HS-5 (cell line): ENCODE results near the gene PVRIG.
"Not testable (repeated sequence)": the region's sequence is repeated elsewhere in the genome, so short reads cannot be mapped to it uniquely, and the experiment has no call there.

Source experiments
- DNase-seq: peaks from one replicate; pipeline ENCODE4 v3.0.0-alpha.2; 2012; ENCODE audit warnings: low read depth

PVRIG gene

DNA sequence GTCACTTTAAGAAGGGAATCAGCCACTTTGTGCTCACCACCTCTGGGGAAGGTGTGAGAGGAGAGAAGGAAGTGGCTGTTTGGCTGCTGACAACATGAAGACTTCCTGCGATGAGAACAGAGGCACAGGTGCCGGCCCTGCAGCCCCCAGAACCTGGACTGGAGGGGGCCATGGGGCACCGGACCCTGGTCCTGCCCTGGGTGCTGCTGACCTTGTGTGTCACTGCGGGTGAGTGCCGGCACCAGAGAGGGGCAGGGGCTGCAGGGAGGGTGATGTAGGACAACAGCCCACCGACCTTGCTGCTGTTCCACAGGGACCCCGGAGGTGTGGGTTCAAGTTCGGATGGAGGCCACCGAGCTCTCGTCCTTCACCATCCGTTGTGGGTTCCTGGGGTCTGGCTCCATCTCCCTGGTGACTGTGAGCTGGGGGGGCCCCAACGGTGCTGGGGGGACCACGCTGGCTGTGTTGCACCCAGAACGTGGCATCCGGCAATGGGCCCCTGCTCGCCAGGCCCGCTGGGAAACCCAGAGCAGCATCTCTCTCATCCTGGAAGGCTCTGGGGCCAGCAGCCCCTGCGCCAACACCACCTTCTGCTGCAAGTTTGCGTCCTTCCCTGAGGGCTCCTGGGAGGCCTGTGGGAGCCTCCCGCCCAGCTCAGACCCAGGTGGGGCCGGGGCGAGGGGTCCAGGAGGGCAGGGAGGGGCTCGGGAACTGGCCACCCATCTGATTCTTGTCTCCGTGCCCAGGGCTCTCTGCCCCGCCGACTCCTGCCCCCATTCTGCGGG, at the start of gene PVRIG:
Gene PVRIG, plus strand, starts transcription at position 149 of the 785 bp plus-strand sequence. Its CDS starts 22 bp downstream, at position 171.
- DNase-seq: not testable (repeated sequence)

DNA sequence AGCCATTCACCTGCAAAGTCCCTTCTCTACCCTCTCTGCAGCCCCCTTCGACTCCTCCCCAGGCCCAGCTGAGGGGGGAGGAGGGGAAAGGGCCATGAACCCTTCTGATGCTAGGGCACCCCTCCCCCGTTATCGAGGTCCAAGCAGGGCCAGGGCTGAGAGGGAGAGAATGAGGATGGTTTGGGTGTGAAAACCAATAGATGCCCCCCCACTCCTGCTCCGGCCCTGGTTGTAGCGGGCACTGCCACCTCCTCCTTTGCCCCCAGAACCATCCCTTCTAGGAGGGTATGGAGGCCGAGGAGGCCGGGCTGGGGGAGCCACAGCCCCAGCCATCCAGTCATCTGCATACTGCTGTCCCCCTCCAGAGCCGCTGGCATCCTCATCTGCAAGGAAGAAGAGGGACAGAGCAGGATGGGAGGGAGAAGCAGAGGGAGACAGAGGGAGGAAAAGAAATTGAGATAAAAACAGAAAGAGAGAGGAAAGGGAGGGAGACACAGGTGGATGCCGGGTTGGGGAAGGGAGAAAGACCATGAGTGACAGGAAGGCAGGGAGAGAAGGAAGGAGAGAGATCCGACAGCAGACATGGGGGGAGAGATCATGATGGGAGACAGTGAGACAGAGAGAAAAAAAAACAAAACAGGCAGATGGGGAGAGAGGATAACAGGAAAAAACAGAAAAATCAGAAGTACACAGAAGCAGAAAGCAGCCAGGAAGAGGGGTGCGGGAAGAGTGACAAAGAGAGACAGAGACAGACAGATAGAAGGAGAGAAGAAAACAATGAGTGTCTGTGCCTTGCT, 49.5 kb upstream of the PVRIG start:
- no peak for DNase-seq

DNA sequence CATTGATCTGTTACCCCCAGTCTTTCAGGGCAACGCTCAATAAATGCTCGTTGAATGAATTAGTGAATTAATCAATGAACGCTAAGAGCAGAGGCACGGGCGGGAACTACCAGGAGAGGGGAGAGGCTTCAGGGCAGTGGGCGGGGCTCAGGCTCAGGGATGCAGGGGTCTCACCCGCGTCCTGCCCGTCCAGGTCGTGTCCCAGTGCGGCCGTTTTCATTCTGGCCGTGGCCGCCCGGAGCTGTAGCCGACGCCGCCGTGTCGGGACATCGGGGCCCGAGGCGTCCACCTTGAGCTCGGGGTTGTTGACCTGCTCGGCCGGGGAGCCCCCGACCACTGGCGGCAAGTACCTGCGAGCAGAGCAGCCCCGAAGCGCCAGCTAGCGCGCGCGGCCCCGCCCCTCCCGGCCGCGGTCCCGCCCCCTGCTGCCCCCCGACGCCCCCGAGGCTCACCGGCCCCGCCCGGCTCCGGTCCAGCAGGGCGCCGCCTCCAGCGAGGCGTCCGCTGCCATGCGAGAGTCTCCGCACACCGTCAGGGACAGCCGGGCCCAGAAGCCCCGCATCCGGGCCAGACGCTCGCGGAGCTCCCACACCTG, 48.6 kb upstream of the PVRIG start:
- no peak for DNase-seq

DNA sequence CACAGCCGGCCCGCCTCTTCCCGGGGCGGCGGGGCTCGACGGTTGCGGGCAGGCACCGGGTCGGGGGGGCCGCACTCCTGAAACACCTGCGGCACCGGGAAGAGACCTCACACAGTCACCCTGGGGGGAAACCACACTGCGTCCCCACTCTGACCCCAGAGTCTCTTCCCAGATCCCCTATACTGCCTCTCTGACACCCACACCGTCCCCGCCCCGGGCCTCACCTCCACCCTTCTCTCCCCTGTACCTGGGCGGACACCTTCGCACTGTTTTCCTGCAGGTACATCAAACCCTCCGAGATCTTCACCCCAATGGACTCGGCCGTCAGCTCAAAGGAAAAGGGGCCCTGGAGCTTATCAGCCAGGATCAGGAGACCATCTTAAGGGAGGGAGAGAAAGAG, 47.9 kb upstream of the PVRIG start:
- DNase-seq: no peak

DNA sequence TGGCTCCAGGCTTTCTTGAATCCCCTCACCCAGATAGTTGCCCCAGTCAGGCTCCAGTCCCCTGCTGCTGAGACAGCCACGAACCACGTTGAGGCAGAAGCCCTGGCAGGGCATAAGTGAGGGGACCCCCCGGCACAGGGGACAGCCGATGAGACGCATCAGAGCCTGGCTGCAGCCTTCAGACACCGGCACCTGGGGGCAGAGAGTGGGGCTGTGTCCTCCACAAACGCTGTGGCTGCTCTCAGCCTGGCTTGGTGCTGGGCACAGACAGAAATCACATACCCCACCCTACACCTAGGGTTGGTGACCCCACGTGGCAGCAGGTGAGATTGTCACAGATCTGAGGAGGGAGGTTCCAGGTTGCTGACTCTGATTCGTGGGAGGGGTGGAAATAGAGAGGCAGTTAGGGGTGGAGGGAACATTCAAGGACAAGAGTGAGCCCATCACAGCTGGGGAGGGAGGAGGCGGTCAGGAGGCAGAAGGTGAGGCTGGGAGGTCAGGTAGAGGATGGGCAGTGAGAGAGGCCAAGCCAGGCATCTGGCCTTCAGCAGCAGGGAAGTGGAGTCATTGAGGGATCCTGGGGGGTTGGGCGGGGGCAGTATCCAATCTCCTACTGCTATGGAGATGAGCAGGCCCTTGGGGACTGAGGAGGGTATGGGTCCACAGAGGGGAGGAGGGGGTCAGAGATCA, 45.8 kb upstream of the PVRIG start:
- no peak for DNase-seq

DNA sequence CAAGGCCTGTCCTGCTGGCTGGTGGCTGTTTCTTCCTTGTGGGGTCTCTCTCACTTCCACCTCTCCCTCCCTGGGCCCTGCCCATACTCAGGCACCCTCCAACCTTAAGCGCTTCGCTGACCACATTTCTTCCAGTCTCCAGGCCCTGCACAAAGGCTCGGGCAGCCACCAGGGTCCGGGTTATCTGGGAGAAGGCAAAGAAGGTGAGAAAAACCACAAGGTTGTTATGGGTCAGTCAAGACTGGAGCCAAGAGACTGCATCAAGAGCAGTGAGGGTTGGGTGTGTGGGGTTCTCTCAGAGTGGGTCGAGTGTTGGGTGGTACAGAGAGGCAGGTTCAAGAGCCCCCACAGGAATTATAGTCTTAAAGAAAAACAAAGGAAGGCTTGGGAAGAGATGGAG, 45.2 kb upstream of the PVRIG start:
- DNase-seq: no peak

DNA sequence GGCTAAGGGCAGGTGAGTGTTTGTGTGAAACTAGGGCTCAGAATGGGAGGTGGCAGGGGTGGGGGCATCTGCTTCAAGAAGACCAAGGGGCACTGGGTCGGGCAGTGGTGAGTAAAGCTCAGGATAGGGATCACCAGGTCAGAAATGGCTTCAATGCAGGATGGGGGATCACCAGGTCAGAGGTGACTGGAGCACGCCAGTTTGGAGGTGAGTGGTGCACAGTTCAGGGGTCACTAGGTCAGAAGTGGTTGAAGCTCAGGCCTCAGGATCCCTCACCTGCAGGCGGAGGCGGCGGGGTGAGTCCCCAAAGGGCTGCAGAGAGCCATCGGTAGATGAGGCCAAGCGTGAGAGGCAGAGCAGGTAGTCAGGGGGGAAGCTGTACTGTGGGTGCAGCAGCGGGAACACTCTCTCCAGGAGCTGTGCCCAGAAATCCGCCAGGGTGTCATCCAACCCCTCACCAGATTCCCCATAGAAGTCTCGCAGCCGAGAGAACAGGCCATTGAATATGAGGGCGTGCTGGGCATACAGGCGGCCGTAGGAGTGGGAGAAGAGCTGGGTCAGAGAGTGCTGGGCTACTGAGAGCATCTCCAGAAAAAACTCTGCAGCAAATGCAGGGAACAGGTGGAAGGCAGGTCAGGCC, 44.3 kb upstream of the PVRIG start:
- no peak for DNase-seq

DNA sequence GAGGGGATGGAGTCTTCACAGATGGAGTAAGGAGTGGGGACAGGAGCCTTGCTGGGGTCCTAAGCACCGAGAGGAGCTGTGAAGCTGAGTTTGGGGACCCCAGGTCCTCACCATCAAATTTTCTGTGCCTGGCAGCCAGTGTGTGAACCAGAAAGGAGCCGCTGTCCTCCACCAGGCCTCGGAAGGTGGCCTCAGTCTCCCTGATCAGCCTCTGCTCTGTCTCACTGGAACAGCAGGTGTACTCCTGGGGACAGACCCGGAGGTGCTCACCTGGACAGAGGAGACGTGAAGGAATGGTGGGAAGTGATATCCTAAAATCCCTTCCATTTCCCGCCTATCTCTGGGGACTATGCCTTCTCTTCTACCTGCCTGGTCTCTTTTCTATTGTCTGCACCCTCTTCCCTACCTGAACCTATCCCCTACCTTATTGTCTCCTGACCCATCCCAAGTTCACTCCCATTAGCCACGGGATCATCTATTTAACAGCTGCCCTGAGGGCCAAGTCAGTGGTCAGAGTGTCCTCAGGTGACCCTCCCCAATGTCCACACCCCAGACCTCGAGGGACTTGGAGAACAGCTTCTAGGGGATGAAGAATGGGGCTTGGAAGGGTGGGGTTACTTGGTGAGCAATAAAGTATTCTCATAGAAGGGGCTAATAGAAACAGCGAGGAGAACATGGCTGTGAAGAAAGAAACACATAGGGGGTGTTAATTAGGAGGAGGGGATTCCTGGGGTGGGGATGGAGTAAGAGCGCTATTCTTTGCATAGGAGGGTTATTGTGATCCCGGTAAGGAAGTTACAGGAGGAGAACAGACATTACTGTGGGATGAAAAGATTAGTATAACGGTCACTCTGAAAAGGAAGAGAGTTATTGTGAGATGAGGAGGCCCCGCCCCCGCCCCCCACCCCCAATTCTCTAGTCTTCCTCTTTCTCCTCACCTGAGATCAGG, 43.4 kb upstream of the PVRIG start:
- DNase-seq: no peak

DNA sequence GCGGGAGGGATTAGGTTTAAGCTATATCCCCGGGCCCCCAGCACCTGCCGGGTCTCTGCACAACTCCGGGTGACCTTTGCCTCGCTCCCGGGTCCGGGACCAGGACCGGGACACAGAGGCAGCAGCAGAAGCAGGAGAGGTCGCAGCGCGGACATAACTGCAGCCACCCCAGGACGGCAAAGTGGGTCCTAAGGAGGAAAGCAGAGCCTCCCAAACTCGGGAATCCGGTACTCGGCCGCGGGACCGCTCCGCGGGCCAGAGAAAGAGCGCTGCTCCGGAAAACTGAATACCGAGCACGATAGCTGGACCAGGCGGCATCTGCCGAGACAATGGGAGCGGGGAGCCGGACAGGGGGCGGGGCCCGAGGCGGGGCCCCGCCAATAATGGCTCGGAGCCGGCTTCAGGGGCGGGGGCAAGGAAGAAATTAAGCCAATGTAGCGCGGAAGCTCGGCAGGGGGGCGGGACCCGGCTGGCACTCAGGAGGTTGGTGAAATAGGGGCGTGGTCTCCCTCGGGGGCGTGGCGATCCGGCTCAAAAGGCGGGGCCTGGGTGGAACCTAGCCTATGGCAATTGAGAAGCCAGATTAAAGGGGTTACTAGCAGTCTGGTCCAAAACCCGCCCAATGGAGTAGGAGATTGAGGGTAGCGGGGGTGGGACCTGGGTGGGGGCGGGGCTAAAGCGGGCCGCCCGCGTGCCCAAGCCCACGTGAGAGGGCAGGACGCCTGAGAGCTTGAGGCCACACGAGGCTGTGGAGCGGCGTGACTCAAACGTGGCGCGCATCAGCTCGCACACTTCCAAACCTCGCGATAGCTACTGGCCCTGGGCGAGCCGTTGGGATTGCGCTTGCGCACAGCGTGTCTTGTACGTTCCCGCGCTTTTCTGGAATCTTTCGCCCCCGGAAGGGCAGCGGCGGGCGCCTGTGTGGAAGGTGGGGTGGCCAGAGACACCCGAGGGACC, 42.4 kb upstream of the PVRIG start, which contains the start of the genes GPC2 and STAG3:
Gene GPC2, minus strand, starts transcription at position 337 of the 957 bp plus-strand sequence. Its CDS starts 182 bp downstream, at position 155.
Gene STAG3, plus strand, starts transcription at position 874 of the 957 bp plus-strand sequence. CDS start 2,639 bp downstream, outside the sequence.
- peak; percentile 90 for DNase-seq

DNA sequence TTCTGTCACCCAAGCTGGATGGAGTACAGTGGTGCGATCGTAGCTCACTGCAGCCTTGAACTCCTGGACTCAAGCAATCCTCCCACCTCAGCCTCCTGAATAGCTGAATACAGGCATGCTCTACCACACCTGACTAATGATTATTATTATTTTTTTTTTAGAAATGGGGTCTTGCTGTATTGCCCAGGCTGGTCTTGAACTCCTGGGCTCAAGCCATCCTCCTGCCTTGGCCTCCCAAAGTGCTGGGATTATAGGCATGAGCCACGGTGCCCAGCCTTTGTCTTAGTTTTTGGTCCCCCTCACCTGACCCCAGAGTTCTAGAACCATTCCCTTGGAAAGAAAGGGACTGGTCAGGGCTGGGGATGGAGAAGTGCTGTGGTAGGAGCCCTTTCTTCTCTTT, 39.7 kb upstream of the PVRIG start:
- not testable (repeated sequence) for DNase-seq

DNA sequence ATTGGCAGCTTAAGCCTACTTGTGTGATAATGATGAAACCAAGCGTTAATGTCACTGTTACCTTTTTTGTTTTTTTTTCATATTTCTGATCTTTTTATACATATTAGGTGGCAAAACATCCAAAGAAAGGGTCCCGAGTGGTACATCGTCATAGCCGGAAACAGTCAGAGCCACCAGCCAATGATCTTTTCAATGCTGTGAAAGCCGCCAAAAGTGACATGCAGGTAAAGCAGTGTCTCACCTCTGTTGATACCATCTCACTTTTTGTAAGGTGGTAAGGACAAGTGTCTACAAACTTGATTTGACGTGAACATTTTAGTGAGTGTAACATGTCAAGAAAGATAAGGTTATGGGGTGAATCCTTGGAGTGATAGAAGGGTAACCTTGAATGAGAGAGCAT, 37.1 kb upstream of the PVRIG start:
- DNase-seq: not testable (repeated sequence)

DNA sequence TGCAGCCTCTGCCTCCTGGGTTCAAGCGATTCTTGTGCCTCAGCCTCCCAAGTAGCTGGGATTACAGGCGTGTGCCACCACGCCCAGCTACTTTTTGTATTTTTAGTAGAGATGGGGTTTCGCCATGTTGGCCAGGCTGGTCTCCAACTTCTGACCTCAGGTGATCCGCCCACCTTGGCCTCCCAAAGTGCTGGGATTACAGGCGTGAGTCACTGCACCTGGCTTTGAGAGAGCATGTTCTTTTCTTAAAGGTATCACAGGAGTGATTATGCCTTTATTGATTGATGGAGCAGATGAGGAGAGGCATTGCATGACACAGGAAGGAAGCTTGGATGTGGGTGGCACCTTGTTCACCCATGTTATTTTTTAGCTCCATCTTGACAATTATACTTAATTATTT, 36.7 kb upstream of the PVRIG start:
- DNase-seq: not testable (repeated sequence)

DNA sequence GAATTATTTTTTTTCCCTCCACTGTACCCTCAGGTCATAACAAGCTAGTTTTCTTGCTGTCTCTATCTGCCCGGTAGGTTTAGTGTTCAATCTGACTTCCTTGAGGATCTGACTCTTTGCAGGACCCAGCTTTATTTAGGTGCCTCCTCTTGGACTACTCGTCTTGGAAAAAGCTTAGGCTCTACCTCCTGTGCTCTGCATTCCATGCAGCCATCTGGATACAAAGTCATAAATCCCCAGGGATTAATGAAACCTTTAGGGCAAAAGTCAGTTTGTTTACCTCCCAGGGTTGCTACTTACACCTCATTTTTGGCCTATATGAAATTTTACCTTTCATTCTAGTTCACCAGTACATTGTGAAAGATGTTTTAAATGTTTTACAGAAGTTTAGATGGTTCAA, 34.0 kb upstream of the PVRIG start:
- DNase-seq: no peak

DNA sequence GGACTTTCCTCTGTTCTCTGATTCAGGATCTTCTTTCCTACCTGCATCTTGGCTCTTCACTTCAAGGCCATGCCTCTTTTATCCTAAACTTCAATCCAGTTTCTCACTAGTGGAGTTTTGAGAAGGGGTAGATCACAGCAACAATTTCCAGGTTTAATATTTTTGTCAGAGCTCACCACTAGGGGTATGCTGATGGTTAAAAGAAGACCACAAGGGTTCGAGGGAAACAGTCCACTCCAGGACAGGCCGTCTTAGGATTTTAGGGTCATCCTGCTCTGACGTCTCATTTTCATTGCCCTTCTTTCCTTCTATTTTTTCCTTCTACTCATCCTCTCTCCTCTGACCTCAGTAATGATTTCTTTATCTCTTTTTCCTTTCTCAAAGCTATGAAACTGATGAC, 30.7 kb upstream of the PVRIG start:
- no peak for DNase-seq

DNA sequence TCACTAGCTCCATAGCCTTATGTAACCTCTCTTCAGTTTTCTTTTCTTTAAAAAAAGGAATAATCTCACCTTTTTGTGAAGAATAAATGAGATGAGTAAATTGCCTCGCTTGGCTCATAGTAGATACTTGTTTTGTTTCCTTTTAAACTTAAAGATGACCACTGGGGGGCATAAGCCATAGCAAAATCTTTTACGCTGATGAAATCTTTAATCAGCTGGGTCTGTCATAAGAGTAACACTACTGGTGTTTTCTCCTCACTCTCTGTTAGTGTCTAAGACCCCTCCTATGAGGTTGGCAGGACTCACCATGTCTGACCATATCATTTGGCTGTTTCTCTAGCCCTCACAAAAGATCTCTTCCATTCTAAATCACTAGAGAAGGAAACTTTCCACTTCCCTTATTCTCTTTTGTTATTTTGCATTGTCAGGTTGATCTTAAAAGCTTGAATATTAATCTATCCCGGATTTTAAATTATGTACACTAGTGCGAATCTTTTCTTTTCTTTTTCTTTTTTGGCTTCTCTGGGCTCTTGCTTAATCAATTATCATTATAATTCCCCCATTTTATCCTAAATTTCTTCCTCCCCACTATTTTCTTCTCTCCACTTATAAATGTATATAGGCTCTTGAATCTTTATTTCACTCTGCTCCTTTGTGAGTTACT, 29.6 kb upstream of the PVRIG start:
- DNase-seq: no peak

DNA sequence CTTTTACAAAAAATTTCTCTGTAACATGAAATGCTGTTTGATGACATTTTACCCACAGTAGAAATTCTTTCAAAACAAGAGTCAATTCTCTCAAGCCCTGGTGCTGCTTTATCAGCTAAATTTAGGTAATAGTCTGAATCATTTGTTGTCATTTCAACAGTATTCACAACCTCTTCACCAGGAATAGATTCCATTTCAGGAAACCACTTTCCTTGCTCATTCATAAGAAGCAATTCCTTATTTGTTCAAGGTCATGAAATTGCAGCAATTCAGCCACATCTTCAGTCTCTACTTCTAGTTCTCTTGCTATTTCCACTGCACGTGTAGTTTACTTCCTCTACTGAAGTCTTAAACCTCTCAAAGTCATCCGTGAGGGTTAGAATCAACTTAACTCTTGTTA, 28.0 kb upstream of the PVRIG start:
- DNase-seq: no peak

DNA sequence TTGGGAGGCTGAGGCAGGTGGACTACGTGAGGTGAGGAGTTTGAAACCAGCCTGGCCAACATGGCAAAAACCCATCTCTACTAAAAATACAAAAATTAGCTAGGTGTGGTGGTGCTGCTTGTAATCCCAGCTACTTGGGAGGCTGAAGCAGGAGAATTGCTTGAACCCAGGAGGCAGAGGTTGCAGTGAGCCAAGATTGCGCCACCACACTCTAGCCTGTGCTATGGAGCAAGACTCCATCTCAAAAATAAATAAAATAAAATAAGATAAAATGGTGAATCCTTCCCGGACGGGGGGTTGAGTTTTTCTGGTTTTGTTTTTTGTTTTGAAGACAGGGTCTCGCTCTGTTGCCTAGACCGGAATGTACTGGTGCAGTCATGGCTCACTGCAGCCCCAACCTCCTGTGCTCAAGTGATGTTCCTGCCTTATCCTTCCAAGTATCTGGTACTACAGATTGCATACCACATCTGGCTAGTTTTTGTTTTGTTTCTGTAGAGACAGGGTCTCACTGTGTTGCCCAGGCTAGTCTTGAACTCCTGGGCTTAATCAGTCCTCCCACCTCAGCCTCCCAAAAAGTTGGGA, 27.4 kb upstream of the PVRIG start:
- not testable (repeated sequence) for DNase-seq

DNA sequence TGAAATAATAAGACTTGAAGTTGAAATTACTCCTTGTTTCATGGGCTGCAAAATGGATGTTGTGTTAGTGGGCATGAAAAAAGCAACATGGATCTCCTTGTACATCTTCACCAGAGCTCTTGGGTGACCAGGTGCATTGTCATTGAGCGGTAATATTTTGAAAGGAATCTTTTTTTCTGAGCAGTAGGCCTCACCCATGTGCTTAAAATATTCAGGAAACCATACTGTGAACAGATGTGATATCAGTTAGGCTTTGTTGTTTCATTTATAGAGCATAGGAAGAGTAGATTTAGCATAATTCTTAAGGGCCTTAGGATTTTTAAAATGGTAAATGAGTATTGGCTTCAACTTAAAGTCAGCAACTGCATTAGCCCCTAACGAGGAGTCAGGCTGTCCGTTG, 26.8 kb upstream of the PVRIG start:
- DNase-seq: no peak
